Endometrium (tissue), 2 donors: Measurements from ENCODE around the gene PYY.
"Not testable (repeated sequence)": the region's sequence is repeated elsewhere in the genome, so short reads cannot be mapped to it uniquely, and the experiment has no call there.

Source experiments
- FAIRE-seq: peaks from 2 replicates; lab custom pipeline; 2012; peaks lifted over from hg19 to GRCh38; lab: Jason Lieb, UNC
- donor health status: control.
- donor health status: control.

The PYY gene

GRCh38 chr17:43945074-43945829 lies 8.5 kb downstream of the PYY start:
- FAIRE-seq, result no peak

GRCh38 chr17:43942051-43942685 lies 11.6 kb downstream of the PYY start, which contains the start of gene PPY:
Gene PPY (minus strand): TSS chr17:43942476. CDS start chr17:43941654, 822 bp downstream.
- FAIRE-seq, result no peak

- no peak for FAIRE-seq
Measured at GRCh38 chr17:43940630-43941029, 13.1 kb downstream of the PYY start.

GRCh38 chr17:43939886-43940285 lies 13.9 kb downstream of the PYY start:
- no peak for FAIRE-seq

DNA sequence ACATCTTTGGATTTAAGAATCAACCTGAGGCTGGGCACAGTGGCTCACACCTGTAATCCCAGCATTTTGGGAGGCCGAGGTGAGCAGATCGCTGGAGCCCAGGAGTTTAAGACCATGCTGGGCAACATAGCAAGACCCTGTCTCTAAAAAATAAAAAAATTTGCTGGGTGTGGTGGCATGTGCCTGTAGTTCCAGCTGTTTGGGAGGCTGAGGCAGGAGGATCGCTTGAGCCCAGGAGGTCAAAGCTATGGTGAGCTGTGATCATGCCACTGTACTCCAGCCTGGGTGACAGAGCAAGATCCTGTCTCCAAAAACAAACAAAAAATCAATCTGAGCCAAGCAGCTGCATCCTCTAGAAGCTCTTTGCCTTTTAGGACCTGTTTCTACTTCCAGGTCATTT lies 14.3 kb downstream of the PYY start:
- not testable (repeated sequence) for FAIRE-seq

DNA sequence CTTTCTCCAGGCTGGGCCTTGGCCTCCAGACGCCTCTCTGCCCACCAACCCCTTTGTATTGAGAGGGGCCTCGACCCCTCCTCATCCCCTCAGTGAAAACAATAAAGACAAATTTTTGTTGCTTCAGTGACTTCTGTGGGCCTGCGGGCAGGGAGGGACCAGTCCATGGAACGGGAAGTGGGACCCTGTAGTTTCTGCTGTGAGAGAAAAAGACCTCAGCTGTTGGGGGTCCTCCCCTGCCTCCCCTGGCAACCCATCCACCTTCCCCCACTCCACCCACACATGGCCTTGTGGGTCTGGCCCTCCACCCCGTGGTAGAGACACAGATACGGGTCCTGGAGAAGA lies 14.9 kb downstream of the PYY start:
- FAIRE-seq, result no peak

GRCh38 chr17:43936434-43936833 lies 17.3 kb downstream of the PYY start:
- FAIRE-seq, result no peak

DNA sequence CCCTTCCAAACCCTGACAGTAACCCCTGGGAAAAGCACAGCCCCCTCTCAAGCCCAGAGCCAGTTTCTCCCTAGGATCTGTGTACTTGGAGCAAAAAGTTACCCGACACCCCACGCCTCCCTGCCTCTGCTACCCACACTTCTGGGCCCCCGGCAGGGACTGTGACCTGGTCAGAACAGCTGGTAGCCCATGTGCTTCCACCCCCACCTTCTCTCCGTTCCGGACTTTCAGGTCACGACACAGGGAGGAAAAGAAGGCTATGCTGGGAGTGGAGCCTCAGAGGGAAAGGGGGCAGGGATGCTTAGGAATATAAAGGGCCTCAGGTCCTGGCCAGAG lies 17.8 kb downstream of the PYY start:
- FAIRE-seq, result no peak

- no peak for FAIRE-seq
Measured at GRCh38 chr17:43935204-43935925, 18.4 kb downstream of the PYY start.

- no peak for FAIRE-seq
Measured at GRCh38 chr17:43932923-43933322, 20.8 kb downstream of the PYY start.

- FAIRE-seq, result no peak
Measured at GRCh38 chr17:43932357-43932756, 21.4 kb downstream of the PYY start.

- FAIRE-seq, result no peak
Measured at GRCh38 chr17:43931062-43931571, 22.6 kb downstream of the PYY start.

DNA sequence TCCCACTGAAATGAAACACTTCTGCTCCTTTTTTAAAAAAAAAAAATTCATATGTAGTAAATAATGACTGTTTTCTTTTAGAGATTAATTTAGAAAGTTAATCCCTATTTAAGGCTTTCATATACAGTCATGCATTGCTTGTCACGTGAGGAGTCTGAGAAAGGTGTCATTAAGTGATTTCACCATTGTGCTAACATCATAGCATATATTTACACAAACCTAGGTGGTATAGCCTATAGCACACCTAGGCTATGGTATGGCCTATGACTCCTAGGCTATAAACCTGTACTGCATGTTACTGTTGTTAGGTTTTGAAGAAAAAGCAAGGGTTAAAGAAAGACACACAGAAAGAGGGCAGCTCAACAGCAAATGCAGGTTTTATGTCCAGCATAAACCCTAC lies 25.1 kb downstream of the PYY start:
- no peak for FAIRE-seq

DNA sequence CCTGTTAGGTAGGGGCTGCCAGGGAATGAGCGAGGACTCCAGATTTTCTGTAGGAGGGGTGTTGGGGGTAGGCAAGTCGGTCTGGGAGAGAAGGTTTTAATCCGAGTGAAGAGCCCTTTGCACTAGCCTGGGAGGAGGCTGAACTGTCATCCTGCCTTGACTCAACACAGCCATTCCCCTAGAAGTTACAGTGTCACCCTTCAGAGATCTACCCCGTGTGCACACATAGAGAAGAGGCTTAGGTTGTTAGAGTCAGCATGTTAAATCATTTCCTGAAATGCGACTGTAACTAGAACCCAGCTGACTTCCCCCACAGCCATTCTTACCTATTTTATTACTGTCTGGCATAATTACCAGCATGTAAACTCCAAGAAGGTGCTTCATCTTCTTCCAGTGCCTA lies 25.8 kb downstream of the PYY start:
- FAIRE-seq, result not testable (repeated sequence)

DNA sequence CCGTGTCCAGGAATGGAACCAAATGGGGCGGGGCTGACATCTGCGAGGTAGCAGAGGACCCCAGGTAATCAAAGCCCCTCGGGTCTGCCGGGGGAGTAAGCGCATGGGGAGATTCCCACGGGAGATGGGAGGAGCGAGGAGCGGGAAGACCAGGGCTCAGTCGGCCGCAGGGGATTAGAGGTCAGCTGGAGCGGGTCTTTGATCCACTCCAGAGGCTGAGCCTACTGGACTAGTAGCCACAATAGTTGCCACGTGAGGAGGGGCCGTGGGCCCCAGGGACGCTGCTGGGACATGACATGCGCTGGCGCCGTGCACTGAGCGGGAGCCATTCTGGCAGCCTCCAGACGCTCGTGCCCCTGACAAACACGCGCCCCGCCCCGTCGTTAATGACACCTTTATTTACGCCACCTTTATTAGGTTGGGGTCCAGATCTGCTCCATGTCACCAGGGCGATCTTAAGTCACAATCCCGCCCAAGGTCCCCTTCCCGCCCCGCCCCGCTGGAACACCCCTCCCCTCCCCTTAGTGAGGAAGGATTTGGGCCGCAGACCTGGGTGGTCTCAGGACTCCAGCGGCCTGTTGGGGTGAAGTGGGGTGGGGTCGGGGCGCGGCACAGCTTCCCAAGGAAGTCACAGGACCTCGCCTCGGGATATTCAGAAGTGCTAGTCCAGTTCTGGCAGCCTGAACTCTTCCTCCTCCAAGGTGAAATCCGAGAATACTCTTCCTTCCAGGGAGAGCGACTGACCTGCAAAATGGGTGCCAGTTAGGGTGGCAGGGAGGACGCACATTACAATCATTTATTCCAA lies 26.5 kb downstream of the PYY start:
- FAIRE-seq, result no peak

- no peak for FAIRE-seq
Measured at GRCh38 chr17:43924558-43924957, 29.2 kb downstream of the PYY start.

DNA sequence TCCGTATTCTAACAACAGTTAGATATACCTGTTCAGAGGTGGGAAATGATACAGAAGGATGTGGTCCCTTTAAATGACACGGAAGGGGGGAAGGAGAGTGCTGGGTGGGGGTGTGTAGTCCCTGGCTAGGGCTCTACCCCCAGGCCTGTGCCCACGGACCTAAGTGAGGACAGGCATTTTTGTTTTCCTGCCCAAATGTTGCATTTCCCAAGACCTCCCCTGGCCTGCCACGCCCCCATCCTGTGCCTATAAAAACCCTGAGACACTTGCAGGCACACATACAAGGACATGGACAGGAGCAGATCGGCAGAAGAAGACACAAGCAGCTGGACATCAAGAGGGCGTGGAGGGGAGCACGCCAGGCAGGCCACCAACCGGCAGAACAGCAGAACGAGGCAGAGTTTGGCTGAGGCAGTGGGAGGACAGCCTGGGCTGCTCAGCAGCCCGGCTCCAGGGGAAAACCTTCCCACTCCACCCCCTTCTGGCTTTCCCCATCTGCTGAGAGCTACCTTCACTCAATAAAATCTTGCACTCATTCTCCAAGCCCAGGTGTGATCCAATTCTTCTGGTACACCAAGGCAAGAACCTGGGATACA lies 33.1 kb downstream of the PYY start:
- no peak for FAIRE-seq

GRCh38 chr17:43918026-43918389 lies 35.7 kb downstream of the PYY start:
- FAIRE-seq, result no peak

DNA sequence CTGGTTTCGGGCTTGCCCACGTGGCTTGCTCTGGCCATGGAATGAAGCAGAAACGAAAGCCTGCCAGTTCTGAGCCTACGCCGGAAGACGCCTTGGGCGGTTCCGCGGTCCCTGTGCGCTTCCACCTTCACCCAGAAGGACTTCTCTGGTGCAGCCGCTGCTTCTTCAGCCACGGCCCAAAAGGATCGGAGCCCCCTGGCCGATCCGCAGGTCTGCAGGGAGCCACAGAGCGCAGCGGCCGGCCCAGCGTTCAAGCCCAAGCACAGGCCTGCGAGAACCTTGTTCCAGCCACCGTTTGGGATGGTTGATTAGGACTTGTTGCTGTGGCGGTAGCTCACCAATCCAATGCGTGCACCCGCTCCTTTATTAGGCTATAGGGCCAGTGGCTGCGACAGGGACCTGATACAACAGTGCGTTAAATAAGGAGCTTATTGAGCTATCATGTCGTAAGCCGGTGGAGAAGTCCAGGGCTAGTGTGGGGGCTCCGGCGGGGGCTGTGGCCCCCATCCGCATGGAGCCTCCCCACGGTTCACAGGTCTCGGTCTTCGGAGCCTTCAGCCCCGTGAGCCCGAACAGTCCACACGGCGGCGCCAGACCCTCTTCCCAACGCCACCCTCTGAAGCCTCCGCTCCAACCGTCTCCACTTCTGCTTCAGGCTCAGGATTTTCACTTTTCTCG lies 36.3 kb downstream of the PYY start:
- no peak for FAIRE-seq

- no peak for FAIRE-seq
Measured at GRCh38 chr17:43917016-43917347, 36.8 kb downstream of the PYY start.

GRCh38 chr17:43916385-43916784 lies 37.4 kb downstream of the PYY start:
- FAIRE-seq, result no peak

GRCh38 chr17:43915559-43915958 lies 38.2 kb downstream of the PYY start:
- FAIRE-seq, result no peak
